D721Med (cell line): ENCODE results near the gene GSTM1.

Experiments used
- DNase-seq: peaks from one replicate; pipeline ENCODE4 v3.0.0; 2011; ENCODE audit warnings: low spot score; ENCODE audit not compliant: insufficient read length
- FAIRE-seq: peaks from 2 replicates; lab custom pipeline; 2011; peaks lifted over from hg19 to GRCh38; lab: Jason Lieb, UNC
- TF ChIP-seq, protein P1 (sequence below): IDR thresholded peaks from 2 replicates; pipeline ENCODE4 v1.5.1; 2012; ENCODE audit warnings: mild to moderate bottlenecking, control low read depth; ENCODE audit not compliant: insufficient read depth; ENCODE audit errors: missing control alignments

Gene GSTM1

DNA sequence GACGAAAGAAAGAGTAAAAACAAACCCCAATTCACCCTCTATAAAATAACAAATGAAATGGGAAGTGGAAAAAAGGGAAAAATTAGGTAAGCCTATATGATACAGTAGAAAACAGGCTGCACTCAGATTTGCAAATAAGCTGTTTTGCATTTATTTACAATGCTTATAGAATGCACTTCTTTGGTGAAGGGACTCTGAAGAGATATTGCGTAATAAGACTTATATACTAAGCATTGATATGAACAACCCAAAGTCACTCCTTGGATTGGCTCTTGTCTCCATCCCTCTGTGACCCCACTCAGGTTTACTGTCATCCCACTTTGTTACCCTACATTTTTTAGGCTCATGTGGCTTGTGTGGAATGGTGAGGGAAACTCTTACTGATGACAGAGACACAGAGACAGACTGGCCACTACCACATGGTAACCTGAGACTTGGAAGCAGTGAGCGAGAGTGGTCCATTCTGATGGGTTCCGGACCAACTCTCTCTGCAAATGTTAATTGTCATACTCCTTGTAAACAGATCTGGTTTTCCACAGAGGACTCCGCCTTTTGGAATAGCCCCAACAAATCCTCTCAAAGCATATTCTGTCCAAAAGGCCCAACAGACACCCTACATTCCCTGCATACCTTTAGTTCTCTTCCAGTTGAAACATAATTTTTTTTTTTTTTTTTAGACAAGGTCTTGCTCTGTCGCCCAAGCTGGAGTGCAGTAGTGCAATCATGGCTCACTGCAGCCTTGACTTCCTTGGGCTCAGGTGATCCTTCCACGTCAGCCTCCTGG is 35.5 kb downstream of the GSTM1 start:
- no peak for FAIRE-seq
- TF ChIP-seq, protein P1, sequence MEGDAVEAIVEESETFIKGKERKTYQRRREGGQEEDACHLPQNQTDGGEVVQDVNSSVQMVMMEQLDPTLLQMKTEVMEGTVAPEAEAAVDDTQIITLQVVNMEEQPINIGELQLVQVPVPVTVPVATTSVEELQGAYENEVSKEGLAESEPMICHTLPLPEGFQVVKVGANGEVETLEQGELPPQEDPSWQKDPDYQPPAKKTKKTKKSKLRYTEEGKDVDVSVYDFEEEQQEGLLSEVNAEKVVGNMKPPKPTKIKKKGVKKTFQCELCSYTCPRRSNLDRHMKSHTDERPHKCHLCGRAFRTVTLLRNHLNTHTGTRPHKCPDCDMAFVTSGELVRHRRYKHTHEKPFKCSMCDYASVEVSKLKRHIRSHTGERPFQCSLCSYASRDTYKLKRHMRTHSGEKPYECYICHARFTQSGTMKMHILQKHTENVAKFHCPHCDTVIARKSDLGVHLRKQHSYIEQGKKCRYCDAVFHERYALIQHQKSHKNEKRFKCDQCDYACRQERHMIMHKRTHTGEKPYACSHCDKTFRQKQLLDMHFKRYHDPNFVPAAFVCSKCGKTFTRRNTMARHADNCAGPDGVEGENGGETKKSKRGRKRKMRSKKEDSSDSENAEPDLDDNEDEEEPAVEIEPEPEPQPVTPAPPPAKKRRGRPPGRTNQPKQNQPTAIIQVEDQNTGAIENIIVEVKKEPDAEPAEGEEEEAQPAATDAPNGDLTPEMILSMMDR, result no peak
- DNase-seq, result no peak

DNA sequence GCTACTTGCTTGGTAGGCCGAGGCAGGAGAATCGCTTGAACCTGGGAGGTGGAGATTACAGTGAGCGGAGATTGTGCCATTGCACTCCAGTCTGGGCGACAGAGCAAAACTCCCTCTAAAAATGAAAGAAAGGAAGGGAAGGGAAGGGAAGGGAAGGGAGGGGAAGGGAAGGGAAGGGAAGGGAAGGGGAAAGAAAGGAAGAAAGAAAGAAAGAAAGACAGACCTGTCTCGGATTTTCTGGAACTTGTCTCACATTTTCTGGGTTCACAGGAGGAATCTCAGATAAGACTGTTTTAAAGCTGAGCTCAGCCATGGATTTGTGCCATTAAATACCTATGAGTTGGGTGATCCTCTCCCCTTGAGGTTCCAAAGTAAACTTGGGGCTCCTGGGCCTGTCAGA is 37.3 kb downstream of the GSTM1 start:
- FAIRE-seq (no peak), DNase-seq (no peak)
- TF ChIP-seq, protein P1, result no peak

DNA sequence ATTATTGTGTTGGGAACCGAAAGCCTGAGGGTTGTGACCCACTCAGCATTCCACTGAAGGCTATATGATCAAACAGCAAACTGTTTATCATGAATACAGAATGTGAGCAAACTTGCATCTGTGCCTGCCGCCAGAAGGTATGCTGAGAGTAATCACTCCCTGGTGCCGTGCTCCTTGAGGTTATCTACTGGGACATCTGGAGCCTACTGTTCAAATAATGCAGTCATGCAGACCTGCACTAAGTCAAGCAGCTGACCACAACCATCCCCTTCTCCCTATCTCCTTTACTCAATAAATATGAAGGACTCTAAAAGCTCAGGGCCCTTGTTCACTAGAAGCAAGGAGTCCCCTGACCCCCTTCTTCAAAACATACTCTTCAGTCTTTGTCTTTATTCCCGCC is 37.9 kb downstream of the GSTM1 start:
- FAIRE-seq, result no peak
- DNase-seq, result no peak
- TF ChIP-seq, protein P1, result no peak

DNA sequence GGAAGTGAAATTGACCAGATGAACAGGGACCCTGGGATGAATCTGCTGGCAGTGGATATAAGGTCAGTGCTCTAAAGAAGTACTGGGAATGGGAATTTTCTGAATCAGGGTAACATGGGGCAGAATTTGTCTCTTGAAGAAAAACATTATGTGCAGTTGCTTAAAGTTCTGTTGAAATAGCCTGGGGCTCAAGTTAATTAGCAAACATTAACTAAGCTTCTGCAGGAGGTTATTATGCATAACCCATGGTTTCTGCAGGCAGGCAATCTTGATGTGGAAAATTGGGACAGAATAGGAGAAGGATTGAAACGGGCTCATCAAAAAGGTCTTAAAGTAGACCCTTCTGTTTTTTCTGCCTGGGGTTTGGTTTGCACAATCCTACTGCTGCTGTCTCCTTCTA is 38.4 kb downstream of the GSTM1 start:
- TF ChIP-seq, protein P1, result no peak
- DNase-seq (no peak), FAIRE-seq (no peak)

DNA sequence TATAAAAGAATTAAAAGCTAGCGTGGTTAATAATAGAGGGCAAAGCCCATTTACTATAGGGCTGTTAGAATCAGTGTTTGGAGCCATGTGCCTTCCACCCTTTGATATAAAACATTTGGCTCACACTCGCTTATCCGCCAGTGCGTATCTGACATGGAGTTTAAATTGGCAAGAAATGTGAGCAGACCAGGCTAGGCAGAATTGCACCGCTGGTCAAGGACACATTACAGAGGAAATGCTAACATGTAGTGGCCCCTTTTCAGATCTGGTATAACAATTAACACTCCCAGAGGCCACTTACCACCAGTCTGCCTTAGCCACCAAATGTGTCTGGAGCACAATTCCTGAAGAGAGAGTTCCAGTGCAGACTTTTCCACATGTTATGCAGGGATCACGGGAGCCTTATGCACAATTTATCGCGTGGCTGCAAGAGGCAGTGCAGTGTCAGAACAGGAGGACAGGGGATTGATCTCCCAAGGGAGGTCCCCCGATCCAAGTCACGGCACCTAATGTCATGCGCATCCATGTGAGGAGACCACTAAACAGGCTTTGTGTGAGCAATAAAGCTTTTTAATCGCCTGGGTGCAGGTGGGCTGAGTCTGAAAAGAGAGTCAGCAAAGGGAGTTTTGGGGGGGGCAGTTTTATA is 39.2 kb downstream of the GSTM1 start:
- DNase-seq (no peak), FAIRE-seq (no peak)
- TF ChIP-seq, protein P1, result no peak

DNA sequence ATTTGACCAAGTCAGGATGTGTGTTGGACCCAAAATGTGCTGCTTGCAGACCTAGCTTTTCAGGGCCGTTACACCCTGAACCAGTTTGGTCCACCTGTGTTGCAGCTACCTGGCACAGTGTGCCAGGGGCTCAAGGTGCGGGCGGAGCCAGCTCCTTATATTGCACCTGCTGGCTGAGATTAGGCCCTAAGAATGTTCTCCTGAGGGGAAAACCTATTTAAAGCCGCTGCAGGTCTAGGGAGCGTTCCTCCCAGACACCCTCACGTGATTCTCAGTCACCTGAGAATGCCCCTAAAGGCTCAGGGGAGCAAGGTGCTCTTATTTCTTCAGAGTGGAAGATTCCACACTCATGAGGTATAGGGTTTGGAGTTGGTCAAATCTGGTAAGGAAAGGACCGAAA is 41.3 kb downstream of the GSTM1 start:
- FAIRE-seq (no peak), DNase-seq (no peak)
- TF ChIP-seq, protein P1, result no peak

DNA sequence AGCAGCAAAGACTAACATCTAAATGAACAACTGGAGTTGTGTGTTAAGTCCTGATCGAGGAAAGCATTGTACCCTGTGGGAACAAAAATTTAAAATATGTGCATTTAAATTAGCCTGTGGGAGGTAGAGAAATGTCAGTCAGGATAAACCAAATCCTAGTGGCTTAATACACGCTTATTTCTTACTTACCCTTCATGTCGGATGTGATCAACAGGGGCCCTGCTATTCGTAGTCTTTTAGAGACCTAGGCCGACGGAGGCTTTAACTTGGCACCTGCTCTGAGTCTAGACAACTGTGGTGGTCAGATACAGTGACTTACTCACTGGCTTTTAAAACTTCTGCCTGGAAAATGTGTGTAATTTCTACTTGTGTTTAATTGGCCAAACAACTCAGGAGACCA is 43.0 kb downstream of the GSTM1 start:
- DNase-seq (no peak), FAIRE-seq (no peak)
- TF ChIP-seq, protein P1, result no peak
